HG03175 (cell line): Measurements from ENCODE around the gene AGAP1.

Experiments
- ATAC-seq: cut with Tn5 transposase; IDR thresholded peaks from one replicate; pipeline ENCODE4 v1.9.1; 2021; ENCODE audit warnings: mild to moderate bottlenecking, moderate library complexity; ENCODE audit not compliant: unreplicated experiment

AGAP1 gene

DNA sequence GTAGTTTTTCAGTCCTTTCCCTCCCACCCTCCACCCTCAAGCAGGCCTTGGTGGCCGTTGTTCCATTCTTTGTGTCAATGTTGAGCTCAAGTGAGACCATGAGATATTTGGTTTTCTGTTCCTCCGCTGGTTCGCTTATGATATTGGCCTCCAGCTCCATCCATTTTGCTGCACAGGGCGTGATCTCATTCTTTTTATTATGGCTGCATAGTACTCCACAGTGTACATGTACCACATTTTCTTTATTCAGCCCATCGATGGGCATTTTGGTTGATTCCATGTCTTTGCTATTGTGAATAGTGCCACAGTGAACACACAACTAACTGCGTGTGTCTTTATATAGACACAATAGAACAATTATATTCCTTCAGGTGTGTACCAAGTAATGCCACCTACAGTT lies 14.1 kb downstream of the AGAP1 start:
- no peak for ATAC-seq

DNA sequence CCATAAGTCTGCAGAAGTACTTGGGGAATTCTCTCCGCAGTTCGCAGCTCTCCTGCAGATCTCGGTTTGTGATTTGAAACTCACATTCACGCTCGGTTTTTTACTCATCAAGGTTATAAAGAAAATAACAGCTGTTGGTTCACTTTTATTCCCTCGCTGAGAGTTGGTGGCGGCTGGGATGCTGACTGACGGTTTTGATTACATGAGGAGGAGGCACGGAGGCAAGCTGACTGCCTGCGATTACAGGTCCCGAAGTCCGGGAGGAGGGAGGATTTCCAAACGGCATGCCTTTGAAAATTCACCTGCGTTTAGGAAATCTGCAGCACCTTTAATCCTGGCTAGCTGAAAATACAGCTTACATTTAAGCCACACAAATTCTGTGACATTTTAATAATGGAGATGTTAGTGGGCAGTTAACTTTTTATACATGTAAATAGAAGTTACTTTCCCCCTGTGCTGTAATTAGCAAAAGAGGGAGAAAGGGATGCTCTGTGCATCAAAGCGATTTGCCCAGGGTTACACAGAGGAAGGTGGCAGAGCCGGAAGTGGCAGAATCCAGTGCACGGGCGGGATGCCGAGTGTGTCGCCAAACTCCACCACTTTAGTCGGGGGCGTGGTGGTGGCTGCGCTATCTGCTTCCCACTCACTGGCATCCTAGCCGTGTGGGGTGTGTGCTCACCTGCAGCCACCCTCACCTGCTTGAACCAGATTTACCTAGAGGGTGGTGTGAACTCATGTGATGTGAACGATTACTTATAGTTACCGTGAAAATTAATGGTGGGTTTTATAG lies 14.7 kb downstream of the AGAP1 start:
- no peak for ATAC-seq

DNA sequence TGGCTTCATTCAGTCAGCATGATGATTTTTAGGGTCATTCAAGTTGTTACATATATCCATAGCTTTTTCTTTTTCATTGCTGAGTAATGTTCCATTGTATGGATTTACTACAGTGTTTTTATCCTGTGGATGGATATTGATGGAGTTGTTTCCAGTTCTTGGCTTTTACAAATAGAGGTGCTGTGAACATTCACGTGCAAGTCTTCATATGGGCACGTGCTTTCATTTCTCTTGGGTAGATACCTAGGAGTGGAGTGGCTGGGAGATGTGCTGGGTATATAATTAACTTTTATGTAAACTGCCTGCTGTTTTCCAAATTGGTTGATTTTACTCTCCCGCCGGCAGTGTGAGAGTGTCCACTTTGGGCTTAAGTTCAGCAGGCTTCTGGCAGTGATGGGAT lies 16.5 kb downstream of the AGAP1 start:
- no peak for ATAC-seq

DNA sequence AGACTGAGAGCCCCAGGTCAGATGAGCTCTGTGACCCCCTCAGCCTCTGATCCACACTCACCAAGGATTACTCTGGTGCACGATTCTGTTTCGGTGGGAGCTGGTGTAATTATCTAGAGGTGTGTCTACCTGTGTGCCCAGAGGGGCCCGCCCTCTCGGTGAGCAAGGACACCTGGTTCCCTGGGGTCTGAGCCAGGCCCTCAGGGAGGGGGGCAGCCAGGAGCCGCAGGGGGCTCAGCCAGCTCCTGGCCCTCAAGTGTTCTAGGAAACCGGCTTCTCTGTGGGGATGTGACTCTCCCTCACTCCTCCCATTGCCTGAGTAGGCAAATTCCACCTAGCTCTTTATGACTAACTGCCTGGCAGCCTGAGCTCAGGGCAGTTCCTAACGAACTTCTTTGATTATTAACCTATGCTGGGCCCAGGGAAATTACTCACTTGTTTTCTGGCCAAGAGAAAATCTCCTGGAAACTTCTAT lies 17.4 kb downstream of the AGAP1 start:
- no peak for ATAC-seq

DNA sequence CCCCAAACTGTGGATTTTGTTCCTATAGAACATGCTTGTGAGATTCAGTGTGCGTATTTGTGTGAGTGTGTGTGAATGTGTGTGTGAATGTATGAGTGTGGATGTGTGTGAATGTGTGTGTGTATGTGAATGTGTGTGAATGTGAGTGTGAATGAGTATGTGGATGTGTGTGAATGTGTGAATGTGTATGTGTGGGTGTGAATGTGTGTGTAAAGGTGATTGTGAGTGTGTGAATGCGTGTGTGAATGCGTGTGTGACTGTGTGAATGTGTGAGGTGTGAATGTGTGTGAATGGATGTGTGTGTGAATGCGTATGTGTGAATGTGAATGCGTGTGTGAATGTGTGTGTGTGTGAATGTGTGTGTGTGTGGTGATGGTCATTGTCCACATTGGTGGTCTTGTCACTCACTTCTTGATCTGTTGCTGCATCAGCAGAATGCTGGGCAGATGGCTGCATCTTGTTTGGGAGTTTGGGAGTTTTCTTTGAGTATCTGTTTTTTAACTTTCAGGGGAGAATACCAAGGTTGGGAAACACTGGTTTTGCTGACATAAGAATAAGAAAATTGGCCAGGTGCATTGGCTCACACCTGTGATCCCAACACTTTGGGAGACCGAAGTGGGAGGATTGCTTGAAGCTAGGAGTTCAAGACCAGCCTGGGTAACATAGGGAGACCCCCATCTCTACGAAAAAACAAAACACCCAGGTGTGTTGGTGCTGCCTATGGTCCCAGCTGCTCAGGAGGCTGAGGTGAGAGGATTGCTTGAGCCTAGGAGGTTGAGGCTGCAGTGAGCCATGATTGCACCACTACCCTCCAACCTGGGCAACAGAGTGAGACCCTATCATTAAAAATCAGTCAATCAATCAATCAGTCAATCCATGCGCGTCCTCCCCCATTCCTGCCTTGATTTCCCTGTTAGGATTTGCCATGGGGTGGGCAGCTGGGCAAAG lies 18.2 kb downstream of the AGAP1 start:
- ATAC-seq = no peak

DNA sequence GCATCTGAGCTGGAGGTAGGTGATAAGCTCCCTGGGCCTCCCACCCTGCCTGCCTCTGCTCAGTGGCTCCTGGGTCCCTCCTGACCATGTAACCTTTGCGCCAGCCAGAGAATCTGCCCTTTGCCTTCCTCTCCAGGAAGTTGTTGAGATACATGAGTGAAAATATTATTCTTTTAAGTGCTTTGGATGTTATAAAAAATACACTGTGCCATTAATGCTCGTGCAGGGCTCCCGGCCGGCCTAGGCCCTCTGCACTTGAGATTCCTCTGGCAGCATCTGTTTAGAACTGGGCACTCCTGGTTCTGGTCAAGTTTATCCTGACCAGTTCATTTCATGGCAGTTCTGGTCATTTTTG lies 18.8 kb downstream of the AGAP1 start:
- ATAC-seq = no peak

DNA sequence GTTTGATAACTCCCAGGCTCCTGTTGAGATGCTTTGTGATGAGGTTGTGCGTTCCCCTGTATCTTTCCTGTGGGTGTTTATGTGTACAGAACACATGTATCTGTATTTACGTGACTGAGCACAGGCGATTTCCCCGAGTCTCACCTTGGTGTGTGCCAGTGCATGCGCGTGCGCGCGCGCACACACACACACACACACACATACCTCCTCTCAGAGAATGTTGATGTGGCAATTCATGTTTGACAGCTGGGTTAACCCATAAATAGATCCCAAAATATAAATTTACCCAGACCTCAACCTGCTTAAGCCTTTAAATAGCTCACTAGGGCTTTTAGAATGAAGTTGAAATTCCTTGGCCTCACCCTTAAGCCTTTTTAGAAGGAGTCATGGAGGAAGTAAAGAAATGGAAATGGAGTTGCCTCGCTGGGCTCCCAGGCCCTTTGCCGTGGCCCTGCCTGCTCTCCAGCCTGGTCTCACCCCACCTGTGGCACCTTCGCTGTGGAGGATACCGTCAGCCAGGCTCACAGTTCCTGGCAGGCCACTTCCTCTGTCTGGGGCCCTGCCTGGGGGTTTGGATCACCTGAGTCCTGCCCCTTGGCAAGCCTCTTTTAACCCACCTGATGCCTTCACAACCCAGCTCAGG lies 20.3 kb downstream of the AGAP1 start:
- ATAC-seq = no peak

DNA sequence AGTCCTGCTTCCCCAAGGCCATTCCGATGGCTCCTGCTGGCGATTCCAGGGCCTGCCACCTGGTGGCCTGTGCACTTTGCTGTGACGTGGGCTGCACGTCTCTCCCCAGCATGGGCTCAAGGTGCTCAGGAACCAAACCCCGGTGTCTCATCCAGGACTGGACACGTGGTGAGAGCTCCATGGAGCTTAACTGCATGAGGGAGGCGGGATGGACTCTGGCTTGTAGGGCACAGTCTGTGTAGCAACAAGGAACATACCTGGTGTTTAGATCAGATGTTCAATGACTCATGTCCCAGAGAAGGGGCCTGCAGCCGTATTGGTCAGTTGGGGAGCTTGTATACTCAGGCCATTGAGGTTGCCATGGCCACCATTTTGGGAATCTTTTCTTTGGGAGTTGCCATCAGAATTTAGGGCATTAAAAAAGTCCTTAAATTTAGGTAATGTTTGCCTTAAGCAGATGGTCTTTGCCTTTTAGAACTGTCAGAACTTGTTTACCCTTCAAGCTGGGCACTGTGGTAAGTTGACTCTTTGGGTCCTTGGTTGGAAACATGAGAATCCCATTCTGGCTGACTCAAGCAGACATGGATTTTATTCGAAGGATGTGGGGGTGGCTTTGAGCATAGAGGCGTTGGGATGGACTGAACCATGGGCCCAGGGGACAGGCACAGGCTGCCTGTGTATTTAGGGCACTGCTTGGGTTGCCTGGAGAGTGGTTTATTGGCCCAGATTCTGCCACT lies 21.0 kb downstream of the AGAP1 start:
- no peak for ATAC-seq

DNA sequence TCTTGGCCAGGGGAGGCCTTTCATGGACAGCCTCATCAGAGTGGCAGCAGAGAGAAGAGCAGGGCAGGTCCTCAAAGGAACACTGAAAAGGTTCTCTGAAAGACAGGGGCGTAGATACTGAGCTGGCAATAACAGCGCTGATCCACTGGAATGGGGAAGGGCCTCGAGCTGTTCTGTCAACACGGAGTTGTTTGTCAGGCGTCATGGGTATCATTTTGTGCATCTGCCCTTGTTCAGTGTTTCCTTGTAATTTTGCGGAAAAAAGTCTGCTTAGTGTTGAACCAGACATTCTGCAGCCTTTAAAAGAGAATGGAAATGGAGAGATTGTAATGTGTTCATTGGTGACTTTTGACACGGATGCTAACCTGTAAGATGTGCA lies 21.5 kb downstream of the AGAP1 start:
- no peak for ATAC-seq

DNA sequence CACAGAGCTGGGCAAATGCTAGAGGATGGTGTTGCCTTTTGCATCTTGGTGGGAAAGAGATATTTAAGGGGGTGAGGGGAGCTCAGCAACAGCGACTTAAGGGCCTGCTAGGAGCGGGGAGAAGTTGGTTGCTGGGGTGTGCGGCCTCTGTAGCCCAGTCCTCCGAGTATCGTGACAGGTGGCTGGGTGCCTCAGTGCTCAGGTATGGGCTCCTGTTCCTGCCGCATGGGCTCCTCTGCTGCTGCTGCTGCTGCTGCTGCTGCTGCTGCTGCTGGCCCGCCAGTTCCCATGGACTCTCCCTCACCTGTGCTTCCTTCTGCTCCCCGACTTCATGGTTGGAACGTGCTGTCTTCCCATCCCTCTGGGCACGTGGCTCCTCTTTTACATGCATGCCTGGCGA lies 22.0 kb downstream of the AGAP1 start:
- ATAC-seq = no peak

DNA sequence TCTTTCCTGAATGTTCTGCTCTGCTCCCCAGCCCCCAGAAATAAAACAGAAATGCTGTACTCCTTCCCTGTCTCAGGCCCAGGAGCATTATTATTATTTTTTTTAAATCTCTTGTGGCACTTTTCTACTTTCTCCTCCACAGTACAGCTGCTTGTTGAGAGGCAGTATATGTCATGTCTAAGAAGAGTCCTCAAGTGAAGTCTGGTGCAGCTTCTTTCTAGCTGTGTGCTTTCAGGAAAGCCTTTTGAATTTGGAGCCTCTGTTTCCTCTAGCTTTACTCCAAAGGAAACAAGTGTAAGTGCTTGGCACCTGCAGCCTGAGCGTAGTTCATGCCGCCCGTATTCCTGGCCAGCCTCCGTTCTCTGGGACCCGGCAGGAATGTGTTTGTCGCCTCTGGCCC lies 22.4 kb downstream of the AGAP1 start:
- ATAC-seq = no peak

DNA sequence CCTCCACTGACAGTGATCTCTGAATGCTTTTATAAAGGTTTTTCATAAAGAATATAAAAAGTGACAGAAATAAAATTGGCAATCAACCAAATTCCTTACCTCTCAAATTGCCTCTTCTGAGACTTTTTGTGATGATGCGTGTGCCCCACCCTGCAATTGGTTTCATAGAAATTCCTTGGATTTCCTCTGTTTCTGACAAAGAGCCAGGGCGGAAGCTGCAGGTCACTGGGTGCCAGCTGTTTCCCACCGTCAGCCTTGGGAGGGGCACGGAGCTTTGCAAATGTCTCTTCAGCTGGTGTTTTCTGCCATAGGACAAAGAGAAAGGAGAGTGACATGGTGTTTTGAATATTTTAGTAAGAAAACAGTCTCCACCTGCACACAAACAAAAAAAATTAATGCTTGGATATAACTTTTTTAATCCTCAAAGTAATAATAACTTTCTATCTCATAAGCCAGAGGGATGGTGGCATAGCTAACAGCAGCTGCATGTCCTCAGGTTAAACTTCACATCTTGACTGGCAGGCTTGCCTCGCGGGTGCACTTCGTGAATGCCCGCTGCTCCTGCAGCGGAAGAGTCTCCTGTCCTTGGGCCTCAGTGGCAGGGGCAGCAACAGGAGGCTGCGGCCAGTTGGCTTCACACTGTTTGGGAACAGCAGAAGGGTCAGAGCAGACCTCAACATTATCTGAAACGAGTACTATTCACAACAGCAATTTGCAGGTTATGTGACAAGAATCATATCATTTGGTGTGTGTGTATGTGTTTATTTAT lies 24.7 kb downstream of the AGAP1 start:
- no peak for ATAC-seq

DNA sequence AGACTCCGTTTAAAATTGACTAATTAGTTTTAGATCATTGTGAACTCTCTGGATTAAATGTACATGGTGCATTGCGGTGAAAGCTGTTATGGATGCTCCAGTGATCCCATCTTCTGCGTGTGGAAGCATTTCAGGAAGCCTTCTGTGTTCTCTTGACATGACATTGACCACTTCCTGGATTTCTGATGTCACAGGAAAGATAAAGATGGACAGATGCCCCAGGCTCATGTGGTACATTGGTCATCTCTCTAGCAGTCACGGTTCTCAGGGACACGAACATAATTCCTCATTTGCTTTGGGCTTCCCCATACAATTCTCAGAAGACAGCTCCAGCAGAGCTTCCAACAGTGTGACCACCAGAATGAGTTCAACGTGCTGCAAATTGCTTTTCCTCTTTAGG lies 26.9 kb downstream of the AGAP1 start:
- no peak for ATAC-seq

DNA sequence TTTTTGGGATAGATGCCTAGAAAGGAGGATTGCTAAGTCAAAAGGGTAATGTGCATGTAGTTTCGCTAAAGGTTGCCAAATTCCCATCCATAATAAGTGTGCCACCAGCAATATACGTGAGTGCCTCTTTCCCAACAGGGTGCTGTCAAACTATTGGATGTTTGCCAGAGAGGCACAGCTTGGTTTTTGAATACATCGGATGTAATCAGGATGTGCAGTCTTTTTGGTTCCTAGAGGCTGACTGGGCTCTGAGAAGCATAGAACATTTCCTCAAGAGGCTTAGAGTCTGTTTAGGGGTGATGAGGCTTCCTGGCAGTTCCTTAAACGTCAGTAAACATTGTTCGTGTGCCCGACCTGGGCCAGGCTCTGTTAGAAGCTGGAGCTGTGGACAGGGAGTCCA lies 28.0 kb downstream of the AGAP1 start:
- no peak for ATAC-seq

DNA sequence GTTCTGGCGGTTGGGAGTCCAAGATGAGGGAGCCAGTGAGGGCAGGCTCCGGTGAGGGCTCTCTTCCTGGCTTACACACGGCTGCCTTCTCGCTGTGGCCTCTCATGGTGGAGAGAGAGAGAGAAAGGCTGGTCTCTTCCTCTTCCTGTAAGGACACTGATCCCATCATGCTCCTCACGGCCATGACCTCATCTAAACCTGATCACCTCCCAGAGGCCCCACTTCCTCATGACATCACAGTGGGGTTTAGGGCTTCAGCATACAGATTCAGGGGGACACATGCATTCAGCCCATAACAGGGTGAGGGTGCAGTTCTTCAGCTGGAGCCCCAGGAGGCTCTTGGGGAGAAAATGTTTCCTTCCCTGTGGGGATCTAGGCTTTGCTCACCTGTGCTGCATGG lies 29.2 kb downstream of the AGAP1 start:
- no peak for ATAC-seq

DNA sequence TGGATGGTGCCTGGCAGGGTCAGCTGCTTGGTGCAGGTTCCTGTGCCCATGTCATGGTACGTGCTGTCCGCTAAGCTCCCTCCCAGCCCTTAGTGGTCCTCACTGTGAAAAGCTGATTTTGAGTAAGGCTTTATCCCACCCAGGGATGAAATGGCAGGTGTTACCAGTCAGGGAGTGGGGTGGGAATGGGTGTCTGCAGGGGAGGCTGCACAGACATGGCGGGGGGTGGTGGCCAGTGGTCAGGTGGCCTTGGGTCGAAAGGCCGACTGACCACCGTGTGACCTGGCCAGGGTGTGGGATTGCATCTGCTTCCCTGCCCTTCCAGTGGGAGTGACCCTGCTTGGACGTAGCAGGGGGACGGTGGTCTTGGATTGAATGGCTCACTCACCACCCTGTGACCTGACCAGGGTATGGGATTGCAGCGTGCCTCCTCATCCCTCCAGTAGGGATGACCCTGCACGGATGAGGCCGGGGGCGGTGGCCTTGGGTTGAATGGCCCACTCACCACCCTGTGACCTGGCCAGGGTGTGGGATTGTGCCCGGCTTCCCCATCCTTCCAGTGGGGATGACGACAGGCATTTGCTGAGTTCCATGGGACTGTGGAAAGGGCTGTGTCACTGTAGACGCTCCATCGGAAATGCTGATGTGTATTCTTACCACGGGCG lies 29.8 kb downstream of the AGAP1 start:
- no peak for ATAC-seq

DNA sequence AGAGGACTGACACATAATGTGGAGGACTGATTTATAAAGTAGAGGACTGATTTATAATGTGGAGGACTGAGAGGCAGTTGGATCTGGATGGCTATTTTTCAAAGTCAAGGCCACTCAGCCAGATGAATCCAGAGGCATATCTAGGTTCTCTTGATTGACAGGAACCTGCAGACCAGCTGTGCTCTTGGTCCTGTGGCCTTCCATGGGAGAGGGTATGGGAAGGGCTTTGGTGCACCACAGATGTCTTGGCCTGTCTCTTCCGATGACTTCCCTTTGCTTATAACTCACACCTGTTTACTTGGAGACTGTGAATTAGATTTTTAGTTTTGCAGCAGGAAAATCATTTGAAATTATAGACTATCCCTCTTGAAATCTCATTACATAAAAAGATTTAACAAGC lies 32.3 kb downstream of the AGAP1 start:
- no peak for ATAC-seq

DNA sequence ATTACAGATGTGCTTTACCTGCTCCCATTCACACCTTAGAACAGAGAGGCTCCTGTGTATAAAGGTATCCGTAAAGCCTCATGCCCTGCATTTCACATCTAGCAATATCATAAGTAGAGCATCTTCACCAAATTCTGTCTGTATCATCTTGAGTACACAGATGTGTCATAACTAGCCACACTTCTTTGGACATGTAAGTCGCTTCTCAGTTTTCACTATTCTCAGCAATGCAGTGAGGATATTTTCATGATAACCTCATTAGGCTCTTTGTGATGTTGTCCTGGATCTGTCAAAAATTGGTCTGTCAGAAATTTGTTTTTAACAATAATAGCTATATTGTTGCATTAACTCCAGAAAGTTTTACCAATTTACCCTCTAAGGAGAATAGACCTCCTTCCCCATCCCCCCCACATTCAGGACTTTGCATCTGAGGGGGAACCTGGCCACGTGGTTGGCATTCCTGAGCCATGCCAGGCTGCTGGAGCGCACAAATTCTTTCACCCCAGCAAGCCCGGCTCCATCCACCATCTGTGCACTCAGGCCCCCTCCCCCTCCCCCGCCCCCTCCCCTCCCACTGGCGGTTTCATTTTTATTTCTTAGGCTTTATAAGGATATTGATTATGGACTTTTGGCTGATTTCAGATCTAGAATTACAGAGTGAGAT lies 34.1 kb downstream of the AGAP1 start:
- ATAC-seq = no peak

DNA sequence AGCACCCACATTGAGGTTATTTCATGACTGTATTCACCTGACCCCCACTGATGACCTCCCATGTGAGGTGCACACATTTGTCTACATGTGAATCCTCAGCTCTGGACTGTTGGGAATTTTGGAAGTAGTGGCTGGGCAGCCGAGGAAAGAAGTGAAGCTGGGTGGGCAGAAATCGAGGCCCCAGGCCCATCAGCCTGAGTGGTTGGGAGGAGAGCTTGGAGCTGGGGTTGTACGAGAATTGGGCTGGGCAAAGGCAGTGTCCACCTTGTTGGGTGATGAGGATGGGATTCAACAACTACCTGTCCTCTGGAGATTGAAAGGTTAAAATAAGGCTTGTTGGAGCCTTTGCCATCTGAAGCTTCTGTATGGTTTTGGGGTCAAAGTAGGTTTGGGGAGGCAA lies 35.8 kb downstream of the AGAP1 start:
- no peak for ATAC-seq
